Osteoblast (primary cell): ENCODE data around the gene MALT1. TPM values are rescaled to one million over a fixed set of nuclear protein-coding genes. Genes with fewer than 3 reads are reported as not detected.
"Not testable (repeated sequence)": the region's sequence is repeated elsewhere in the genome, so short reads cannot be mapped to it uniquely, and the experiment has no call there.

Source experiments
- DNase-seq: peaks from one replicate; pipeline ENCODE4 v3.0.0; 2011; ENCODE audit warnings: low spot score, mixed read lengths; ENCODE audit not compliant: insufficient read length; ENCODE audit errors: missing footprints
- H2AFZ ChIP-seq: 2 replicates; pipeline ENCODE4 v1.6.0; 2011; ENCODE audit warnings: mild to moderate bottlenecking, low read length
- H3K27ac ChIP-seq: 2 replicates; pipeline ENCODE4 v1.5.1; 2011; ENCODE audit warnings: mild to moderate bottlenecking, low read depth, low read length, moderate library complexity
- H3K27me3 ChIP-seq: 2 replicates; pipeline ENCODE4 v1.6.0; 2012; ENCODE audit warnings: mild to moderate bottlenecking, control low read depth, inconsistent platforms, low read length, moderate library complexity; ENCODE audit not compliant: insufficient read depth
- H3K36me3 ChIP-seq: 2 replicates; pipeline ENCODE4 v1.5.1; 2011; ENCODE audit warnings: mild to moderate bottlenecking, low read length, control low read depth, moderate library complexity; ENCODE audit not compliant: insufficient read depth
- H3K4me1 ChIP-seq: 2 replicates; pipeline ENCODE4 v1.5.1; 2011; ENCODE audit warnings: mild to moderate bottlenecking, low read length, control low read depth, moderate library complexity; ENCODE audit not compliant: insufficient read depth
- H3K4me2 ChIP-seq: 2 replicates; pipeline ENCODE4 v1.6.0; 2011; ENCODE audit warnings: mild to moderate bottlenecking, low read length; ENCODE audit not compliant: insufficient read depth
- H3K4me3 ChIP-seq: fragments of 200-600 bp; sonication (generic); 3 replicates; pipeline ENCODE4 v1.5.1; 2012; ENCODE audit warnings: mild to moderate bottlenecking, low read length, inconsistent platforms; ENCODE audit not compliant: insufficient read depth
- H3K79me2 ChIP-seq: 2 replicates; pipeline ENCODE4 v1.6.0; 2012; ENCODE audit warnings: mild to moderate bottlenecking, low read length, control low read depth, inconsistent platforms; ENCODE audit not compliant: insufficient read depth
- H3K9me3 ChIP-seq: 2 replicates; pipeline ENCODE4 v1.5.1; 2011; ENCODE audit warnings: low read depth, low read length, control low read depth
- H4K20me1 ChIP-seq: 2 replicates; pipeline ENCODE4 v1.6.0; 2012; ENCODE audit warnings: mild to moderate bottlenecking, low read length, control low read depth; ENCODE audit not compliant: insufficient read depth
- total RNA-seq: library from RNA; depleted of rRNA; stranded (reverse); fragments of >200 nt; gene quantifications from 2 replicates; pipeline ENCODE4 v1.2.3, GENCODE V29; 2012
- TF ChIP-seq, protein P1 (sequence below): IDR thresholded peaks from 2 replicates; pipeline ENCODE4 v1.5.1; 2011; ENCODE audit warnings: mild to moderate bottlenecking, low read depth, low read length, moderate library complexity; ENCODE audit errors: extremely low read depth

Gene MALT1
- total RNA-seq, 1 donor, result 55.7 TPM

DNA sequence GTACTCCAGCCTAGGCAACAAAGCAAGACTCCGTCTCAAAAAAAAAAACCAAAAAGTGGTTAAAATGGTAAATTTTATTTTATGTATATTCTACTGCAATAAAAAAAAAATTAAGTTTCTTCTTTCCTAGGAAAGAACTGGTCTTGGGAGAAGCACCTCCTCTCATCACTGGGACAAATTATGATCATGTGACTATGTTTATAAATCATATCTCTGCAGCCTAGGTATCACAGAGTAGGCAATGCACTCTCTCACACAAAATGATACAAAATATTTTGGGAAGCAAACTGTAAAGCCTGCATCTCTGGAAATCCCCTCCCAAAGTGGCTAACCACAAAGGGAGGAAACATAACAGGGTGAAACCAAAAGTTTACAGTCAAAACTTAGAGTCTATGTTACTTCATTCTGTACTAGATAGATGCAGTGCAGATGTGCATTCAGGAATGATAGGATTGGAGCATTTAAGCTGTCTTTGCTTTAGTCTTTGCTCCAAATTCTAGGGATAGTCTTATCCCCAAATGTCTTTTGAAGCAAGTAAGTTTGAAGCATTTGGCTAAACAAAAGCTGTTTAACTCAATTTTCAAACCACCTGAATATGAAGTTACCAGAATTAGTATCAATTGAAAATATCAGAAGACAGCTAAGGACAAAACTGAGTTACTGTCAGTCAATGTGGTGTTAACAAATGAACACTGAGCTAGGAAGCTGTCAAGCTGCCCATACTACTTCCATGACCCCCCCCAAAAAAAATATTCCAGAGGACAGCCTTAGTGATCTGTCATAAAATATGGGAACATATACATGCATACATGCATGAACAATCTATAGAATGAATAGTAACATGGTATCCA is 21.1 kb upstream of the MALT1 start:
- no peak overlapping the region for H3K27ac ChIP-seq
- H3K9me3 ChIP-seq, result no peaks in the 10 kb centered on the region
- H3K36me3 ChIP-seq, result no peaks in the 10 kb centered on the region
- H3K4me3 ChIP-seq, result no peak overlapping the region
- H3K4me1 ChIP-seq, result peaks cover 5% of the 10 kb centered on the region
- no peaks in the 10 kb centered on the region for H4K20me1 ChIP-seq
- H2AFZ ChIP-seq, result no peak overlapping the region
- no peak for DNase-seq
- TF ChIP-seq, protein P1, sequence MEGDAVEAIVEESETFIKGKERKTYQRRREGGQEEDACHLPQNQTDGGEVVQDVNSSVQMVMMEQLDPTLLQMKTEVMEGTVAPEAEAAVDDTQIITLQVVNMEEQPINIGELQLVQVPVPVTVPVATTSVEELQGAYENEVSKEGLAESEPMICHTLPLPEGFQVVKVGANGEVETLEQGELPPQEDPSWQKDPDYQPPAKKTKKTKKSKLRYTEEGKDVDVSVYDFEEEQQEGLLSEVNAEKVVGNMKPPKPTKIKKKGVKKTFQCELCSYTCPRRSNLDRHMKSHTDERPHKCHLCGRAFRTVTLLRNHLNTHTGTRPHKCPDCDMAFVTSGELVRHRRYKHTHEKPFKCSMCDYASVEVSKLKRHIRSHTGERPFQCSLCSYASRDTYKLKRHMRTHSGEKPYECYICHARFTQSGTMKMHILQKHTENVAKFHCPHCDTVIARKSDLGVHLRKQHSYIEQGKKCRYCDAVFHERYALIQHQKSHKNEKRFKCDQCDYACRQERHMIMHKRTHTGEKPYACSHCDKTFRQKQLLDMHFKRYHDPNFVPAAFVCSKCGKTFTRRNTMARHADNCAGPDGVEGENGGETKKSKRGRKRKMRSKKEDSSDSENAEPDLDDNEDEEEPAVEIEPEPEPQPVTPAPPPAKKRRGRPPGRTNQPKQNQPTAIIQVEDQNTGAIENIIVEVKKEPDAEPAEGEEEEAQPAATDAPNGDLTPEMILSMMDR, result no peak
- no peak overlapping the region for H3K4me2 ChIP-seq
- H3K27me3 ChIP-seq, result no peaks in the 10 kb centered on the region
- H3K79me2 ChIP-seq, result no peaks in the 10 kb centered on the region

DNA sequence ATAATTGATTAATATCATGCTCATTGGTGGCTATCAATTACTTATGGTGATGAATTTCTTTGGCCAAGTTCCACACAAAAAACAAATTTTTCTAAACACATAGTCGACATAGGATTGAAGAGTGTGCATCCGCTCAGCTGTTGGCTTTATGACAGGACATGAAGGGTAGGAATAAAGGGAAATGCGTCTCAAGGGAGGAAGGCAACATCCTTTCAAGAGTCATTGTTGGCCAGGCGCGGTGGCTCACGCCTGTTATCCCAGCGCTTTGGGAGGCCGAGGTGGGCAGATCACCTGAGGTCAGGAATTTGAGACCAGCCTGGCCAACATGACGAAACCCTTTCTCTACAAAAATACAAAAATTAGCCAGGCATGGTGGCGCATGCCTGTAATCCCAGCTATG is 20.4 kb upstream of the MALT1 start:
- H4K20me1 ChIP-seq, H3K36me3 ChIP-seq, H3K4me2 ChIP-seq, H3K27ac ChIP-seq, H3K27me3 ChIP-seq, H3K4me1 ChIP-seq, H3K79me2 ChIP-seq, DNase-seq, H2AFZ ChIP-seq, H3K4me3 ChIP-seq, H3K9me3 ChIP-seq: not testable (repeated sequence)

DNA sequence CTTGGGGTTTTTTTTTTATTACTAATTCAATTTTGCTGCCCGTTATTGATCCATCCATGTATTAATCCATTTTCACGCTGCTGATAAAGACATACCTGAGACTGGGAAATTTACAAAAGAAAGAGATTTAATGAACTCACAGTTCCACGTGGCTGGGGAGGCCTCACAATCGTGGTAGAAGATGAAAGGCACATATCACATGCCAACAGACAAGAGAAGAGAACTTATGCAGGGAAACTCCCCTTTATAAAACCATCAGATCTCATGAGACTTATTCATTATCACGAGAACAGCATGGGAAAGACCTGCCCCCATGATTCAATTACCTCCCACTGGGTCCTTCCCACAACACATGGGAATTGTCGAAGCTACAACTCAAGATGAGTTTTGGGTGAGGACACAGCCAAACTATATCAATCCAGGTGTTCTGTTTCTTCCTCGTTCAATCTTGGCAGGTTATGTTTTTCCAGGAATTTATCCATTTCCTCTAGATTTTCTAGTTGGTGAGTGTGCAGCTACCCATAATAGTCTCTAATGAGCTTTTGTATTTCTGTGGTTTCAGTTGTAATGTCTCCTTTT is 18.0 kb upstream of the MALT1 start:
- H3K4me1 ChIP-seq, DNase-seq, H3K9me3 ChIP-seq, H3K27ac ChIP-seq, H4K20me1 ChIP-seq, H2AFZ ChIP-seq, H3K4me2 ChIP-seq, H3K79me2 ChIP-seq, H3K36me3 ChIP-seq, H3K4me3 ChIP-seq, H3K27me3 ChIP-seq: not testable (repeated sequence)

DNA sequence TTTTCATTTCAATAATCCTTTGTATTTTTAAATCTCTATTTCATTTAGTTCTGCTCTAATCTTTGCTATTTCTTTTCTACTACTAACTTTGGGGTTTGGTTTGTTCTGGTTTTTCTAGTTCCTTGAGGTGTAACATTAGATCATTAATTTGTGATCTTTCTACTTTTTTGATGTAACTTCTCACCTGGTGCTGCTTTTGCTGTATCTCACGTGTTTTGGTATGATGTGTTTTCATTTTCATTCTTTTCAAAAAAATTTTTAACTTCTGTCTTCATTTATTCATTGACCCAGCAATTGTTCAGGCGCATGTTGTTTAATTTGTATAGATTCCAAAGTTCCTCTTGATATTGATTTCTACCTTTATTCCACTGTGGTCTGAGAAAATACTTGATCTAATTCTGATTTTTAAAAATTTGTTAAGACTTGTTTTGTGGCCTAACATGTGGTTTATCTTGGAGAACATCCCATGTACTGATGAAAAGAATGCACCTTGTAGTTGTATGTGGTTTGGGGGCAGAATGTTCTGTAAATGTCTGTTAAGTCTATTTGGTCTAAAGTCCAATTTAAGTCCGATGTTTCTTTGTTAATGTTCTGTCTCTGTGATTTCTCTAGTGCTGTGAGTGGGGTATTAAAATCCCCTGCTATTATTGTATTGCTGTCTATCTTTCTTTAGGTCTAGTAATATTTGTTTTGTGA is 17.3 kb upstream of the MALT1 start:
- DNase-seq, result no peak
- no peaks in the 10 kb centered on the region for H3K36me3 ChIP-seq
- no peaks in the 10 kb centered on the region for H4K20me1 ChIP-seq
- H3K4me3 ChIP-seq, result no peak overlapping the region
- TF ChIP-seq, protein P1, result no peak
- no peaks in the 10 kb centered on the region for H3K79me2 ChIP-seq
- H3K4me2 ChIP-seq, result no peak overlapping the region
- H3K4me1 ChIP-seq, result peaks cover 4% of the 10 kb centered on the region
- H3K27me3 ChIP-seq, result no peaks in the 10 kb centered on the region
- no peaks in the 10 kb centered on the region for H3K9me3 ChIP-seq
- no peak overlapping the region for H3K27ac ChIP-seq
- no peak overlapping the region for H2AFZ ChIP-seq
